Natural killer cell (primary cell): ENCODE data around the gene ZNF408. TPM values are rescaled to one million over a fixed set of nuclear protein-coding genes. Genes with fewer than 3 reads are reported as not detected.
"Not testable (repeated sequence)": the region's sequence is repeated elsewhere in the genome, so short reads cannot be mapped to it uniquely, and the experiment has no call there.

Source experiments
- ATAC-seq, 3 donors: fragments of 150-1000 bp in 2 of 3; fragments of 200-7000 bp in 1 of 3; cut with Tn5 transposase; 1 replicate in 1 of 3; 2 replicates in 2 of 3; pipeline ENCODE4 v1.10.0; 2021; ENCODE audit warnings: mild to moderate bottlenecking in 2 of 3, moderate library complexity in 2 of 3
- DNase-seq, 2 donors: peaks; one replicate each; pipeline versions ENCODE4 v3.0.0 to v3.0.0-alpha.2; 2013 to 2021; ENCODE audit warnings: mixed read lengths in 1 of 2
- H3K27ac ChIP-seq: one replicate; pipeline ENCODE4 v1.5.1; 2013; ENCODE audit warnings: mild to moderate bottlenecking, low read length
- H3K27me3 ChIP-seq: one replicate; pipeline ENCODE4 v1.6.1; 2013; ENCODE audit warnings: low read length; ENCODE audit not compliant: control insufficient read depth, insufficient read depth
- H3K36me3 ChIP-seq: one replicate; pipeline ENCODE4 v1.6.1; 2013; ENCODE audit warnings: low read length; ENCODE audit not compliant: control insufficient read depth, insufficient read depth
- H3K4me1 ChIP-seq: one replicate; pipeline ENCODE4 v1.6.1; 2013; ENCODE audit warnings: low read length; ENCODE audit not compliant: control insufficient read depth, insufficient read depth
- H3K4me3 ChIP-seq: one replicate; pipeline ENCODE4 v1.5.1; 2013; ENCODE audit warnings: low read length
- H3K9me3 ChIP-seq: one replicate; pipeline ENCODE4 v1.6.1; 2013; ENCODE audit warnings: low read length; ENCODE audit not compliant: control insufficient read depth, insufficient read depth
- H3K27ac Mint-ChIP-seq, 2 donors: one replicate each; pipeline ENCODE4 v1.8.0; 2022; ENCODE audit warnings: mild to moderate bottlenecking in 2 of 2, mixed read lengths in 2 of 2, moderate library complexity in 1 of 2
- H3K27me3 Mint-ChIP-seq, 2 donors: one replicate each; pipeline ENCODE4 v1.8.0; 2022; ENCODE audit warnings: low read depth in 2 of 2, mixed read lengths in 2 of 2
- H3K36me3 Mint-ChIP-seq: one replicate; pipeline ENCODE4 v1.8.0; 2022; ENCODE audit warnings: mixed read lengths
- H3K4me1 Mint-ChIP-seq, 2 donors: one replicate each; pipeline ENCODE4 v1.8.0; 2022; ENCODE audit warnings: mixed read lengths in 2 of 2
- H3K4me3 Mint-ChIP-seq: one replicate; pipeline ENCODE4 v1.8.0; 2022; ENCODE audit warnings: mild to moderate bottlenecking, moderate library complexity, mixed read lengths
- H3K9me3 Mint-ChIP-seq, 2 donors: one replicate each; pipeline ENCODE4 v1.8.0; 2022; ENCODE audit warnings: mixed read lengths in 2 of 2
- CTCF ChIP-seq: fragments of 200-600 bp; IDR thresholded peaks from one replicate; pipeline ENCODE4 v1.8.0; 2022; ENCODE audit warnings: antibody characterized with exemption
- WGBS: methylation state at CpG from one replicate; pipeline ENCODE4 v1.1.7; 2013; ENCODE audit warnings: missing lambda C conversion rate; ENCODE audit not compliant: insufficient coverage; 5-methylcytosine and 5-hydroxymethylcytosine counted together
- intact Hi-C: fragments of 100-400 bp; cut with micrococcal nuclease; formaldehyde crosslinking; loops from one replicate; pipeline ENCODE4 v1.14.2; 2022
- total RNA-seq, 4 donors: library from RNA; stranded (reverse); fragments of 120-200 nt in 1 of 4; gene quantifications; one replicate each; pipeline versions ENCODE4 v1.2.3 to v1.2.4, GENCODE V29; 2013 to 2022

Gene ZNF408
- total RNA-seq, 3 donors from 2014 or later (not counting 1 experiment from before 2014, with no cell fraction given), result 9.1 to 19.0 (median 9.6) TPM

GRCh38 chr11:46711303-46711702 lies 10.5 kb downstream of the ZNF408 start:
- H3K4me3 ChIP-seq, result no peak overlapping the region
- Mint-ChIP-seq H3K27ac (no peak overlapping the region), H3K9me3 (no peaks in the 10 kb centered on the region), H3K4me1 (no peaks in the 10 kb centered on the region), H3K36me3 (no peaks in the 10 kb centered on the region), H3K27me3 (no peaks in the 10 kb centered on the region), H3K4me3 (no peak overlapping the region)
- no peak overlapping the region for H3K27ac ChIP-seq
- H3K36me3 ChIP-seq, result peaks cover 7% of the 10 kb centered on the region
- WGBS, result 95% methylated on average over 5 of the region's 5 CpGs
- no peaks in the 10 kb centered on the region for H3K9me3 ChIP-seq
- no peaks in the 10 kb centered on the region for H3K27me3 ChIP-seq
- intact Hi-C loops, result no loop called here
- TF ChIP-seq CTCF, result no peak
- no peak for ATAC-seq
- DNase-seq, result no peak
- H3K4me1 ChIP-seq, result no peaks in the 10 kb centered on the region

DNA sequence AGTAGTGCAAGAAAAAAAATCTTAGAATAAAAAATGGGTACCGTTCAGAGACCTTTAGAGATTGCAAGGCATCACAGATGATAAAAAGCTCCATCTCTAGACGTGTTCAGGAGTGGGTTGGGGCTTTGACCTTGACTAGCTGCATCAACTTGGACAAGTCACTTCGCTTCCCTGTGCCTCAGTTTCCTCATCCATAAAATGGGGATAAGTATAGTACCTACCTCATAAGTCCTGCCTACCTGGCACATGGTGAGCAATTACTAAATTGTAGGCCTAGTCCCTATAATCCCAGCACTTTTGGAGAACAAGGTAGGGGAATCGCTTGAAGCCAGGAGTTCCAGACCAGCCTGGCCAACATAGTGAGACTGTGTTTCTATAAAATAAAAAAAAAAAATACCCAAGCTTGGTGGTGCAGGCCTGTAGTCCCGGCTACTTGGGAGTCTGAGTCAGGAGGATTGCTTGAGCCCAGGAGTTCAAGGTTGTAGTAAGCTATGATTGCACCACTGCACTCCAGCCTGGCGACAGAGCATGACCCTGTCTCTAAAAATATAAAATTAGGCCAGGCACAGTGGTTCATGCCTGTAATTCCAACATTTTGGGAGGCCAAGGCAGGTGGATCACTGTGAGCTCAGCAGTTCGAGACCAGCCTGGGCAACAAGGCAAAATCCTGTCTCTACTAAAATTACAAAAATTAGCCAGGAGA lies 12.2 kb downstream of the ZNF408 start:
- no peak for TF ChIP-seq CTCF
- H3K4me1 ChIP-seq, result no peaks in the 10 kb centered on the region

GRCh38 chr11:46717825-46718154 lies 17.0 kb downstream of the ZNF408 start:
- H3K4me3 ChIP-seq, H3K9me3 Mint-ChIP-seq, H3K4me1 ChIP-seq, H3K9me3 ChIP-seq, H3K4me1 Mint-ChIP-seq, ATAC-seq, H3K27ac ChIP-seq, H3K36me3 Mint-ChIP-seq, H3K4me3 Mint-ChIP-seq, H3K27me3 Mint-ChIP-seq, H3K27ac Mint-ChIP-seq, DNase-seq, intact Hi-C loops, H3K36me3 ChIP-seq, H3K27me3 ChIP-seq: not testable (repeated sequence)
- 100% methylated on average over 1 of the region's 2 CpGs for whole genome bisulfite sequencing

More for the DNA sequence above, 12.2 kb downstream of the ZNF408 start:
- Mint-ChIP-seq H3K27me3 (no peaks in the 10 kb centered on the region), H3K4me1 (no peaks in the 10 kb centered on the region), H3K27ac (no peak overlapping the region), H3K9me3 (no peaks in the 10 kb centered on the region), H3K36me3 (no peaks in the 10 kb centered on the region), H3K4me3 (no peak overlapping the region)
- Histone ChIP-seq H3K9me3 (no peaks in the 10 kb centered on the region), H3K27ac (no peak overlapping the region), H3K36me3 (no peaks in the 10 kb centered on the region), H3K27me3 (no peaks in the 10 kb centered on the region), H3K4me3 (no peak overlapping the region)
- intact Hi-C loops, result no loop called here
- no peak for ATAC-seq
- 98% methylated on average over 6 of the region's 7 CpGs for WGBS
- DNase-seq, result no peak

- no peaks in the 10 kb centered on the region for H3K27me3 ChIP-seq
- intact Hi-C loops, result no loop called here
- H3K9me3 Mint-ChIP-seq, result no peaks in the 10 kb centered on the region
- 95% methylated on average over 9 of the region's 11 CpGs for WGBS
- no peak overlapping the region for H3K27ac Mint-ChIP-seq
- H3K36me3 Mint-ChIP-seq, result no peaks in the 10 kb centered on the region
- H3K27me3 Mint-ChIP-seq, result no peaks in the 10 kb centered on the region
- H3K4me3 Mint-ChIP-seq, result no peak overlapping the region
- no peak overlapping the region for H3K27ac ChIP-seq
- TF ChIP-seq CTCF, result no peak
- ATAC-seq (no peak), DNase-seq (no peak)
- H3K9me3 ChIP-seq, result no peaks in the 10 kb centered on the region
- no peaks in the 10 kb centered on the region for H3K36me3 ChIP-seq
- no peaks in the 10 kb centered on the region for H3K4me1 ChIP-seq
- no peaks in the 10 kb centered on the region for H3K4me1 Mint-ChIP-seq
- no peak overlapping the region for H3K4me3 ChIP-seq
These were observed 17.6 kb downstream of the ZNF408 start for GRCh38 chr11:46718155-46719019.
